ENCODE data around the gene FRY.

The FRY gene

DNA sequence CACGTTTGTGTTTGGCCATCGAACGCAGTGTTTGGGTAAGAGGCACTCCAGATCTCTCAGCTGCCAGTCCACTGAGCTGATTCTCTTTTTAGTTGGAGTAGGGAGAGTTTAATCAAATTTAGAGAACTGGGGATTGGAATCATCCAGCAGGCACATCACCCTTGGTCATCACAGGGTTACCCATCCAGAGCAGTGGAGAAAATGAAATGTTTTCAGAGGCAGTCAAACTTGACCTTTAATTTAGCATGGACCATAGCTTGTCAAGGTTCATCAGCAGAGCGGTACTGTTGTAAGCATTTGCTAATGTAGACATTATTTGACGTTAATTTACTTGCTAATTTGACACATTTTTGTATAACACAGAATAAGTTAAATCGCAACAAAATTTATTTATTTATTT, 18.4 kb upstream of the FRY start:
- intact Hi-C loops (cut with DNase I): no loop called here
- no peak for DNase-seq

DNA sequence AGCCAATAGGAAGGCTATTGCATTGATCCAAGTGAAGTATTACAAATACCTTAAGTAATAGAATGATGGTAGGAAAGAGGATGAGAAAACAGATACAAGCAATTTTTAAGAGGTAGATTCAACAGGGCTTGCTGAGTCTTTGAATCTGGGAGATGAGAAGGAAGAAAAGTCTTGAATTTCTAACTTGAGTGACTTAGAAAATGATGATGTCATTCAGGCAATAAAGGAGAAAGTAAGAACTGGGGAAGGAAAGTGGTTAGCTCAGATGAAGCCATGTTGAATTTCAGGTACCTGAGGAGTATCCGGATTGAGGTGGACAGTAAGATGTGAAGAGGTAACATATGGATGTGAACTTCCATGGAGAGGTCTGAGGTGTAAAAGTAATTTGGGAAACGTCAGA, 15.5 kb upstream of the FRY start:
- no peak for DNase-seq
- intact Hi-C loops (cut with DNase I): no loop called here

DNA sequence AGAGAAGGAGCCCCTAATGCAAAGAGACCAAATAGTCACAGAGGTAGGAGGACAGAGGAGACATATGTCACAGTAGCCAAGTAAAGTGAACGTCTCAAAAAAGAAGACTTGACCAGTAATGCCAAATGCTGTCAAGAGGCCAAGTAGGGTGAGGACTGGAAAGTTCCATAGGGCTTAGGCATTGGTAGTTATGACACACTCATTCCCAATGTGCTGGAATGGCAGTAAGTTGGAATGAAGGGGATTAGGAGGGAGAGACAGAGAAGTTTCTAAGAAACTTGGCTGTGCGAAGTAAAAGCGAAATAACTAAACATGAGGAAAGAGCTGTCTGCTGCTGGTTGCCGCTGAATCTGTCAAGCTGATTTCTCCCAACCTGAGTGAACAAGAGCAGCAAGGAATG, 14.9 kb upstream of the FRY start:
- no peak for DNase-seq
- intact Hi-C loops (cut with DNase I): no loop called here

DNA sequence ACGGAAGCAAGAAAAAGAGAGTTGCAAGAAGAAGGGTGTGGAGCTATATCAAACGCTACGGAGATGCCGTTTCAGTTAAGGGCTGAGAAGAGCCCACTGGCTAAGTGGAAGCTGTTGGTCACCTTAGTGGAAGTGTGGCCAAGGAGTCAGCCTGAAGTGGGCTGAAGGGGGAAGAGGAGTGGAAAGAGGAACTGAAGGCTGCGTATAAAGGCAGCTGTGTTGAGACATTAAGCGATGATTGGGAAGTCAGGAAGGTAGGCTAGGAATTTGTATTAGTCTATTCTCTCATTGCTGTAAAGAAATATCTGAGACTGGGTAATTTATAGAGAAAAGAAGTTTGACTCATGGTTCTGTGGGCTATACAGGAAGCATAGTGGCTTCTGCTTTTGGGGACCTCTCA, 14.1 kb upstream of the FRY start:
- intact Hi-C loops (cut with DNase I): no loop called here
- no peak for DNase-seq

DNA sequence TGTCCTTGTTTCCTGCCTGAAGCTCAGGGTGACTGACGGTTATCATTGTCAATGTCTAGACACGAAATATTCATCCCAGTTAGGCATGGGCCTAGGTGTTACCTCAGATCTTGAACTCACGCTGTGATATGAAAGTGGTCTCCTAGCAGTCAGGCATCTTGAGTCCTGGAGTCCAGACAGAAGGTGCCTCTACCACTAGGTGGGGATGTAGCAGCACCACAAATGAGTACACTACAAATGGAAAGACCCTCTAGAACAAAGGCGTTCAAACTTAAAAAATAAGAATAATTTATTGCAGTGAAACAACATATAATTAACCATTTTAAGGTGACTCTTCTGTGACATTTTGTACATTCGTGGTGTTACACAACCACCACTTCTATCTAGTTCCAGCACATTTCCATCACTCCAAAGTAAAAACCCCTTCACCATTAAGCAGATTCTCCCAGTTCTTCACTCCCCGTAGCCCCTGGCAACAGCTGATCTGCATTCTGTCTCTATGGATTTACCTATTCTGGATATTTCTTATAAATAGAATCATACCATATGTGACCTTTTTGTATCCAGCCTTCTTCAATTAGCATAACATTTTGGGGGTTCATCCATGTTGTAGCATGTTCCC, 11.9 kb upstream of the FRY start:
- intact Hi-C loops (cut with DNase I): loop anchor here (1.0 kb wide), 1 partner anchor 291 kb away; no protein-coding TSS in a partner anchor

DNA sequence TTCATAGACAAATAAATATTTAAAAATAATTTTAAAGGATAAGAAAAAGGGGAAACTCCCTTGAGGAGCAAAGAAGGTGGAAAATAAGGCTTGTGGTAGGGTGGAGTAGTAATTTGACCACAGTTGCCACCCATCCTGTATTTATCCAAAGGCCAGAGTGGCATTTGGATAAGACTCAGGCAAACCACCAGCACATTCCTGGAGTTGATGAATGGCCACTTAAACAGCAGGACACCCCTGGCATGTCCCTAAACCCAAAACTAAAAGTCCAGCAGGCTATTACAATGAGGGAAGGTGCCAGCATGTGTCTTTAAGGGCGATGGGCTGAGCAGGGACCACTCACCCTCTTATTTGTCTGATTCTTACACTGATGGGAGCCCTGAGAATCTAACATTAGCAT, 9.8 kb upstream of the FRY start:
- no peak for DNase-seq
- intact Hi-C loops (cut with DNase I): no loop called here

More for the DNA sequence above, 11.9 kb upstream of the FRY start:
- DNase-seq: peak in 5 of 10 donors; percentile 9 to 77 (median 28)

DNA sequence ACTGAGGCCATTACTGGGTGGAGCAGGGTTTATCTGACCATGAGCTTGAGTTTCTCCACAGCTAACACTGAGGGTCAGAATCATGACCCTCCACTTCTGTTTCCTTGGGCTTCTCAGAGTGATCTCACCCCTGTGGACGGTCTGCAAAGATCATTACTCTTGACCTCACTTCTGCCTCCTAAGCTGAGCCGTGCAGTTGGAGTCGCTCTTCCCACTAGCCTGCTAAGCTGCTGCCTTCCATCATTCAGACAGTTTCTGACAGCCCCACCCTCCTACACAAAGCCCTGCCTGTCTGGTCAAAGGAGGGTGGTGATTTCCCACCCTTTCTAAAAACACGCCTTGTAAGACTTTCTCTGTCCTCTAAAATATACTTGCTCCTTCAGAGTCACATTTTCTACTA, 9.3 kb upstream of the FRY start:
- intact Hi-C loops (cut with DNase I): no loop called here
- no peak for DNase-seq

DNA sequence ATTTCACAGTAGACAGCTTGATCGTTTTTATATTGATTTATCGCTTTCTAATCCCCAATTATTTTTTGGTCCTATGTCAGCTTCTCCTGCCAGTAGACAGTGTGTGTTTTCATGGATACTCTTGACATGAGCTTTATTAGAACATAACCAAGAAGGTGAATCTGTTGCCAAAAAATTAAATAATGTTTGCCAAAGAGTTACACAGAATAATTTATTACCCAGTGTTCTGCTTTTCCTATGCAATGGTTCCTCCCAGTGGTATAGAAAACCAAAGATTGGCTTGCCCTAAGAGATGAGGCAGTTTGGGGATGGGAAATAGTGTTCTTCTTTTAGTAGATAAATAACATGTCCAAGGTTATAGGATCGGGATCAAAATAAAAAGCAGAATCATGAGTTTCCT, 8.5 kb upstream of the FRY start:
- DNase-seq: no peak
- intact Hi-C loops (cut with DNase I): no loop called here

DNA sequence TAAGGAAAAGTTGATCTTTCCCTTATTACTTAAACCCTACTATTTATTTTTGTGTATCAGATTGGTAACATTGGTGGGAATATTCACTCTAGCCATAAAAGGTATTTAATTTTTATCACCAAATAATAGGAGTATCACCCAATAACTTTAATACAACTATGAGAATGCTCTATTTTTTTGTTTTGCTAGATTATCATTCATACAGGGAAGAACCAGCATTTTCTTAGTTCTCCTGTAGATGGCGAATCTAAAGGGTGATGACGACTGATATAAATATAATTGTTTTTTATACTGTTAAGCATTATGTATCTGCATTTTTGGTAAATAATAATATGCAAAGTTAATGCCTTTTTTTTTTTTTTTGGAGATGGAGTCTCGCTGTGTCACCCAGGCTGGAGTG, 7.9 kb upstream of the FRY start:
- intact Hi-C loops (cut with DNase I): no loop called here
- no peak for DNase-seq

DNA sequence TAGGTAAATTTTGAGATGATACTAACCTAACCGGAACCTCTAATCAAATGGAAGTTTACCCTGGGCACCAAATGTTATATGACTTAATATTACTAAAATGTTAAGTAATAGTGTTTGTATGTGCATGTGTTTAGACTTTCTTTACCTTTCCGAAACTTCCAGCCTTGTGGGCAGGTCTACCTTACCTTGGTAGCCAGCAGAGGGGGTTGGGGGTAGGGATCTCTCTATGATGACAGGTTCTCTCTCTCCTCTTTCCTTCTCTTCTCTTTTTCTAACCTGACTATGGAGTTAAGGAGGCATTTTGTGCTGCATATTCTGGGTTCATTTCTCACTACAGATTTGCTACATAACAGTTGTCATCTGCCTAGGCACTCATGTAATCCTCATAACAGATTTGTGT, 6.8 kb upstream of the FRY start:
- DNase-seq: no peak
- intact Hi-C loops (cut with DNase I): no loop called here

DNA sequence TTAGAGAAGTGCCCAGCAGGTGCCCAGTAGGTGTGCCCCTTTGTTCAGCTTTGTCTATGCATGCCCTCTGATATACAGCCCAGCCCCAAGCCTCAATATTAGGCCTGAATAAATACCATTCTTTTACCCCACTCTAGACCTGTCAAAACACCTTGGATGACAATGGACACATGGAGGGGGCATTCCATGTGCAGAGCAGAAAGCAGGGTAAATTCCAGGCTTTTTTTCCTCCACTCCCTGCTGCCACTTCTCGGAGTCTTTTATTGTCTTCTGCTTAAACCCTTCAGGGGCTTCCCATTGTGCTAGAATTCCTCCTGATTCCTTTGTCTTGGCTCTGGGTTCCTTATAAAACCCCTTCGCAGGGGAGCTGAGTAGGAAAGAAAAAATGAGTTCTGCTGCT, 5.8 kb upstream of the FRY start:
- DNase-seq: no peak
- intact Hi-C loops (cut with DNase I): no loop called here

DNA sequence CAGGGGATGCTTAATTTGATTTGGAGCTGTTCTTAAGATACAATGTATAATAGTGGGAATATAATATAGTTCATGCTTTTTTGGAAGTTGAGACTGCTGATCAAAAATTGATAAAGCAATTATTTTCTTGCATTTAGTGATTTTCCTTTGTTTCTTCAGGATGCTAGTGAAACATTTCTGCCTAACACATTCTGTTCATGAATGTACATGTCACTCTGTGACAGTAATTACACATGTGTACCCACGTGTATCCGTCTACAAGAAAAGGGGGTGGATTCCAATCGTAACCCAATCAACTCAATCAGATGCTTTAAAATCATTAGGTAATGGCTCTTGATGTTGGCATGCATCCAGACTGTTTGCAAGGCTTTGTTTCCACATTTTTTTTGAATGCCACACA, 5.0 kb upstream of the FRY start:
- intact Hi-C loops (cut with DNase I): no loop called here
- no peak for DNase-seq

DNA sequence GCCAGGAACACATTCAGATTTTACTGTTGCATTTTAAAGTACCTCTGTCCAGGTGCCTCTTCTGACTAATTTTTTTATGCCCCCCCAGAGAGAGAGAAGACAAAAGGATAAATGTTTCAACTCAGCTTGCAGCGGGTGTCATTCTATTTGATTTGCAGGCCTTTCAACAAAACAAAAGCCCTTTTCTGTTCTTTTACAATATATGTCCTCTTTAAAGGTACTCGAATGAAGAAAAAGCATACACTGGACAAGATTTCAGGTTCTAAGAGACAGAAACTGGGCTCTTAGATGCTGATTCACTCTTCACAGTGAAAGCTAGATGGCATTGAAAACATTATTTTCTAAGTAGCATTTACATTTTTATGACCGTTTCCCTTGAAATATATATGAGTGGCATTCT, 2.9 kb upstream of the FRY start:
- intact Hi-C loops (cut with DNase I): no loop called here
- no peak for DNase-seq

DNA sequence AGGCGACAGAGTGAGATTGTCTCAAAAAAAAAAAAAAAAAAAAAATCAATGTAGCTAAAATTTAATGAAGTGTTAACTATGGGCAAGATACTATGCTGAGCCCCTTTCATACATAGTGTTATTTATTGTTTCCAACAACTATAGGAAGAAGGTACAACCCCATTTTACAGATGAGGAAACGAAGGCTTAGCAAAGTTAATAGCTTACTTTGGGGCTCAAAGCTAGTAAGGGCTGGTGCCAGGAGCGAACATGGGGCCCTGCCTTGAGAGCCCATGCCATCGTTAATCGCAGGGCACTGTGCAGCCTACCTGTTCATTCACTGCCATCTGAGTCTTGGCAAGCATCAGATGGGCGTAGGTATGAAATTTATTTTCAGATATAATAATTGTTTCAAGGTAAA, 1.9 kb upstream of the FRY start:
- intact Hi-C loops (cut with DNase I): no loop called here
- no peak for DNase-seq

DNA sequence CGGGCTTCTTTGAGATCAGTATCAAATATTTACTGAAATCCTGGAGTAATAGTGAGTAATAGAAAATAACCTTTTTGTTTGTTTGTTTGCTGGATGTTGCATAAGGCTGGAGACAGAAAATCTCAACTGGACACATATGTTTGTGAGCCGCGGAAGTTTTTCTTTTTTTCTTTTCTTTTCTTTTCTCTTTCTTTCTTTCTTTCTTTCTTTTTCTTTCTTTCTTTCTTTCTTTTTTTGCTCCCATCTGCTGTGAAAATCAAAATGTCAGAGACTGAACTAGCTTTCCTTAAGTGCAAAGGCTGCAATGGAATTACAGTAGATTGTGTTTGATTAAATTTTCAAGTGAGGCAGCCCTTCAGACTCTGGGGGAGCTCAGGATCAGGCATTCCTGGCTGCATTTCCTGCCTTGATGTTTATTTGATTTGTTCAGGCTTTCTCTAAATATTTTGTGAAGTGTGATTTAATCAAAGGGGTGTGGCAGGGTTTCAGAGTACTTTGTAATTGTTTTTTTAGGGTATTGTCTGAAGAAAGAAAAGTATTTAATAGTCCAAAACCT, 319 bp downstream of the FRY start:
- DNase-seq: no peak
- intact Hi-C loops (cut with DNase I): no loop called here

DNA sequence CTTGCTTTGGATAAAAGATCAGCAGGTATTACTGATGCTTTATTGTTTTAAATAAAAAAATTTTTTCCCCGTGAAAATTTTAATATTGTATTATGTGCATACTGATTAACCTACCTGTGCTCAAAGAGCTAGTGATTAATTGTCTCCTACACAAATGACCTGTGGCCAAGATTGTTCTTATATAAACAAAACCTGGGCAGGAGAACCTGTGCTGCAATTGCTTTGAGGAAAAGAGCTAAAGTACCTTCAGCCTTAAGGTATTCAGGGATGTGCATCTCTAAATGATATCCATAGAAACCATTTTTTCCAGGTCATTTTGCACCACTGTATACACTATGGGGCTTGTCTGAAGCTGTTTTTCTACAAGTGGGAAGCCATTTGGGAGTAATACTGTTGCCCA, 1.2 kb downstream of the FRY start:
- intact Hi-C loops (cut with DNase I): no loop called here
- no peak for DNase-seq

DNA sequence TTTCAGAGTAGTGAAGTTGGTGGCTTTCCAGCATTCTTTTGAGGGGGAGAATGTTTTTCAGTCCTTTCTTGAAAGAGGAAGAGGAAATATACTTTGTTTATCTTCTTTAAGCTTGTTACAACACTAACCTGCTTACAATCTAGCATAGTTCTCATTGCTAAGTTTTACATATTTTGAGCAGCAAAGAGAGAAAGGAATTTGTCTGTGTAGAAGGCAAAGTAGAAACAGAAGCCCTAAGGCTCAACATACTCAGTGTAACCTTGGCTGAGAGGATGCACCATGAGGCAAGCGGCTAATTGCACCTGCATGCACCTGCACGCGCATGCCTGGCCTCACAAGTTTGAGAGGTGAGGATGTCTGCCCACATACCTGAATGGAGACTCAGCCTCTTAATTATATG, 2.2 kb downstream of the FRY start:
- no peak for DNase-seq
- intact Hi-C loops (cut with DNase I): no loop called here

DNA sequence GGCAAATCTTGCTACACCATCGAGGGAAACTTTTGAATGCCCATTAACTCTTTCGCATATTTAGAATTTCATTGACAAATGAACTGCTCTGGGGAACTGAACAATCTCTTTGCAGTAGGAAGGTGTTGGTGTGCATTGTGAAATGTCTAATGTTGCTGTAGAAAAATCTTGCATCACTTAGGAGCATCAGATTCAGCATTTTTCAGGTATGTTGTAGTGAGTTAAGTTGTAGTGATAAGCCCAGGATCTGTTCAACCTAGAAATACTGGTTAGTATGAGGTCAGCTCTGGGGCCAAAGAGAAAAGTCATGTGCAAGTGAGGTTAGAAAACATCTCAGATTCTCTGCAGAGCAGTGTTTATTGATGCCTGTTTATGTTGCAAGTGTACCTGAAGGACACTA, 4.1 kb downstream of the FRY start:
- intact Hi-C loops (cut with DNase I): no loop called here
- DNase-seq: no peak

DNA sequence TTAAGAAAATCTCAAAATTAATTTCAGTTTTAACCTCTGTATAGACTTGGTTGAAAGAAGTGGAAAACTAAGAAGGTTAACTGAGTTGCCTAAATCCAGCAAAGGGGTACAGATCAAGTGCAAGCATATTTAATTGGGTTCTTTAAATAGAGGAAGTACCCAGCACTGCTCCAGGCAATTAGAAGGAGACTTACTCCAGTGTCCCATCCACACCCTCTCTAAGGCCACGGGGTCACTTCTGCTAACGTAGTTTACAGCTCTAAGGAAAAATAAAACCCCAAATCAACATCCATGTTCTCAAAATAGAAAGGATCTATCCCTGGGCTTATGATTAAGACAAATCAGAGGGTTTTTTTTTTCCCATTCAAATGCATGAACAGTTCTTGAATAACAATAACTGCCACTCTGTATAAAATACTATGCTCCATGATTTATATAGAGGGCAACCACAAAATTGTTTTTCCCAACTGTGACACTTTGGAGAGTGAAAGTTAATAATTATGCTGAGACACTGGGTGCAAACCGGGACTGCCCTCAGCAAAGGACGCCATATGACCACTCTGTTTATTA, 4.6 kb downstream of the FRY start:
- intact Hi-C loops (cut with DNase I): no loop called here
- DNase-seq: no peak

DNA sequence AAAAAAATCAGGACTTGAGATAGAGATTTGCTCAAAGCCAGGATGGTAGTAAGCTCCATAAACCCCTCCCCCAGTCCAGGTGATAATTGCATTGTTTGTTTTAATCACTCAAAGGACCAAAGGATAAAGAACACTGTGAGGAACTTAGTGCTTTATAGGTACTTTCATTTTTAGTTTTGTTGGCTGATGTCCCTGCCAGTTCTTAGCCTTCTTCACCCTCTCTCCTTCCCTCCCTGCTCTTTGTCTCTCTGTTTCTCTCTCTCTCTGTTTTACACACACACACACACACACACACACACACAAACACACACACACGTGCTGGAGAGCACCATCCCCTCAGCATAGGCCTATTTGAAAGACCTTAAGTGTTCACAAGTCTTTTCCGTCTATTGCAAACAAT, 5.2 kb downstream of the FRY start:
- intact Hi-C loops (cut with DNase I): no loop called here
- no peak for DNase-seq

DNA sequence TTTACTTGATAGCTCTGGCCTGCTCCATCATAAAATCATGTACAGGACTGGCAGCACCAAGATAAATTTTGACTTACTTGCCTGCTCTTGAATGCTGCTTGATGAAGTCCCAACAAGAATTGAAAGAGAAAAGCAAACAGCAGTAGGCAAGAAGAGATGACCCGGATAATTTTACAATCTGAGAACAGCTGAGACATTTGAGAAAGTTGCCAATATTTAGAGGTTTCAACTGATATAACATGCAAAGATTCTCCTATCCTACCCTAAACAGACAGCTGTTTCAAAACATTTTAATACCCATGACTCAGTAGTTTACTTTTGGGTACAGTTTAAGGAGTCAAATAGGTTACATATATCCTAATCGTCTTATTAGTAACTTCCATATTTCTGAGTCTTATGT, 5.9 kb downstream of the FRY start:
- no peak for DNase-seq
- intact Hi-C loops (cut with DNase I): no loop called here

DNA sequence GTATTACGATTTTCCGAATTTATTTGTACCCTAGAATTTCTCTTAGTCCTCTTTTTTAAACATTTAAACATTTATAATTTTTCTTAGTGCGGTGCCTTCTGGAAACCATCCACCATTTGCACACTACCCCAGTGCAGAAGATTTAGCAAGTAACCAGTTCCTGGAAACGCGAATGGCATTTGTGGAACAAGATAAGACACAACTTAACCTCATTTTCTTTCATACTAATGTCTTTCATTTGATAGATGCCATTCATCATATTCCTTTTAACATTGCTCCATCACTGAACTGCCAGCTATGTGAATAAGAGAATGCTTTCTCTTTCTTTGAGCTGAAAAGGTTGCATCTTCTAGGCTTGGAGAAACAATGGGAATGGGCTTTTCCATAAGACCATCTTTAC, 6.8 kb downstream of the FRY start:
- intact Hi-C loops (cut with DNase I): no loop called here
- no peak for DNase-seq

DNA sequence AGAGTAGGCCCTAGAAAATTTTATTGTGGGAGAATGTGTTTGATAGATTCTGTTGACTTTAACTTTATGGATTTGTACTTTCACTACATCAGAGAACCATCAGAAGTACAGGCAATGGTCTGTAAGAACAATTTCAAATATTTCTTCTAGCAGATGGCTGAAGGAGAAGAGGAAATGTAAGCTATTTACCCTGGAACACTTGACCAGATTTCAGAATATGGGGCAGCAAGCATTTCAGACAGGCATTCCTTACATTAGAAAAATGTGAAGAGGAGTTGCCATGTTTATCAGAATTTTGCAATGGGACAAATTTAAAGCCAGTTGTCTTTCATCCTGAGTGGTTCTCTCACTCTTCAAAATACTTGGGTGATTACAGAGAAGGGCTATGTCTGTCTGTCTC, 7.5 kb downstream of the FRY start:
- intact Hi-C loops (cut with DNase I): no loop called here
- DNase-seq: no peak

Data from posterior cingulate gyrus (tissue), 11 donors.